ENCODE data around the gene ANXA1. TPM values are rescaled to one million over a fixed set of nuclear protein-coding genes. Genes with fewer than 3 reads are reported as not detected.

Gene ANXA1
- total and polyA plus RNA-seq, 2 donors (not counting 1 experiment from before 2014, with no cell fraction given), result 817 to 966 TPM

DNA sequence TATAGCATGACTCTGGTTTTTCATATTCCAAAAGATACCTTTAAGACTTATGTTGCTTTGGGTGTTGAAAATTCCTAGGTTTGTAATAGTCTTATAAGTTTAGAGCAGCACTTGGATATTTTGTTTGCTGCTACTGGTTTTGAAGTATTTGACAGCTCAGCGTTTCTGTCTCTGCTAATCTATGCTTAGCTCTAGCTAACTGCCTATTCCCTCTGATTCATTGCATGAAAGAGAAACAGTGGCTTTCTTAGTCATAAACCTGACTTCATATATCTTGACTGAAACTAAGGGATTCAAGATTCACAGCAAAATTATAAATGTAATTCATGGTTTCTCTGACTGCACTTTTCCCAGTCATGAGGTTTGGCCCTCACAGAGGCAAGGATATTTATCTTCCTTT, 35.6 kb upstream of the ANXA1 start:
- Histone ChIP-seq H3K9me3 (ENCODE audit: control insufficient read depth, insufficient read depth, low read depth, low read length) (no peaks in the 10 kb centered on the region), H3K4me3 (replicated peaks in 1 of 4; ENCODE audit: control extremely low read depth in 1 of 4, insufficient read depth in 1 of 4, low read depth in 3 of 4, low read length in 4 of 4) (no peak overlapping the region), H3K9ac (ENCODE audit: insufficient read depth, low read length) (no peak overlapping the region), H3K79me2 (ENCODE audit: control insufficient read depth, insufficient read depth, low read length) (no peaks in the 10 kb centered on the region), H3K27me3 (ENCODE audit: control insufficient read depth, insufficient read depth, low read length) (no peaks in the 10 kb centered on the region), H3K27ac (ENCODE audit: insufficient read depth, low read length) (no peak overlapping the region), H3K4me2 (ENCODE audit: extremely low read depth, insufficient read depth, low read length) (no peak overlapping the region), H2AFZ (ENCODE audit: low read length) (no peak overlapping the region), H3K4me1 (ENCODE audit: control insufficient read depth, extremely low read depth, insufficient read depth, low read length) (peaks cover 2% of the 10 kb centered on the region), H3K36me3 (ENCODE audit: control insufficient read depth, insufficient read depth, low read length) (no peaks in the 10 kb centered on the region), H4K20me1 (ENCODE audit: control insufficient read depth, extremely low read depth, insufficient read depth, low read length) (no peaks in the 10 kb centered on the region)
- TF ChIP-seq, protein P1, sequence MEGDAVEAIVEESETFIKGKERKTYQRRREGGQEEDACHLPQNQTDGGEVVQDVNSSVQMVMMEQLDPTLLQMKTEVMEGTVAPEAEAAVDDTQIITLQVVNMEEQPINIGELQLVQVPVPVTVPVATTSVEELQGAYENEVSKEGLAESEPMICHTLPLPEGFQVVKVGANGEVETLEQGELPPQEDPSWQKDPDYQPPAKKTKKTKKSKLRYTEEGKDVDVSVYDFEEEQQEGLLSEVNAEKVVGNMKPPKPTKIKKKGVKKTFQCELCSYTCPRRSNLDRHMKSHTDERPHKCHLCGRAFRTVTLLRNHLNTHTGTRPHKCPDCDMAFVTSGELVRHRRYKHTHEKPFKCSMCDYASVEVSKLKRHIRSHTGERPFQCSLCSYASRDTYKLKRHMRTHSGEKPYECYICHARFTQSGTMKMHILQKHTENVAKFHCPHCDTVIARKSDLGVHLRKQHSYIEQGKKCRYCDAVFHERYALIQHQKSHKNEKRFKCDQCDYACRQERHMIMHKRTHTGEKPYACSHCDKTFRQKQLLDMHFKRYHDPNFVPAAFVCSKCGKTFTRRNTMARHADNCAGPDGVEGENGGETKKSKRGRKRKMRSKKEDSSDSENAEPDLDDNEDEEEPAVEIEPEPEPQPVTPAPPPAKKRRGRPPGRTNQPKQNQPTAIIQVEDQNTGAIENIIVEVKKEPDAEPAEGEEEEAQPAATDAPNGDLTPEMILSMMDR (conservative IDR thresholded peaks at IDR 0.05 in 1 of 2, IDR thresholded peaks at IDR 0.05 in 1 of 2; ENCODE audit: low read depth in 1 of 2, low read length in 2 of 2), result no peak
- TF ChIP-seq EZH2 (IDR thresholded peaks at IDR 0.05; ENCODE audit: low read length, missing control alignments), result no peak
- peak; percentile 84 to 89 for DNase-seq (ENCODE audit: low read depth in 2 of 2)

DNA sequence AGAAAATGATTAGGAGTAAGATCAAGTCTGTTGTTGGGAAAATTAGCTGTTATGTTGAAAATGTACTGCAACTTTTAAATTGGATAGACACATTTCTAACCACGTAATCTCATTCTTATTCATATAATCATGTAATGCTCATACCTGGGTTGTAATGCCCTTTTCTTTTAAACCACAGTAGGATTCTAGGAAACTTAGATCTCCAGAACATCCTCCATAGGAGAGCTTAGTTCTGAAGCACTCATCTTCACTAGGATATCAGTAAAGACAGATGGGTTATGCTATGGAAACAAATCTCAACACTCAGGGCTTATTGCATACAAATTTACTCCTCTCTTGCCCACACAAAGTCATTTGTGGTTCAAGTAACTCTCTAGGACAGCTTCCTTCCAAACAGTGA, 34.8 kb upstream of the ANXA1 start:
- Histone ChIP-seq H3K4me1 (ENCODE audit: control insufficient read depth, extremely low read depth, insufficient read depth, low read length) (peaks cover 2% of the 10 kb centered on the region), H3K4me2 (ENCODE audit: extremely low read depth, insufficient read depth, low read length) (no peak overlapping the region), H3K9ac (ENCODE audit: insufficient read depth, low read length) (no peak overlapping the region), H3K27ac (ENCODE audit: insufficient read depth, low read length) (no peak overlapping the region), H3K4me3 (replicated peaks in 1 of 4; ENCODE audit: control extremely low read depth in 1 of 4, insufficient read depth in 1 of 4, low read depth in 3 of 4, low read length in 4 of 4) (no peak overlapping the region), H3K79me2 (ENCODE audit: control insufficient read depth, insufficient read depth, low read length) (no peaks in the 10 kb centered on the region), H3K27me3 (ENCODE audit: control insufficient read depth, insufficient read depth, low read length) (no peaks in the 10 kb centered on the region), H2AFZ (ENCODE audit: low read length) (no peak overlapping the region), H3K9me3 (ENCODE audit: control insufficient read depth, insufficient read depth, low read depth, low read length) (no peaks in the 10 kb centered on the region), H3K36me3 (ENCODE audit: control insufficient read depth, insufficient read depth, low read length) (no peaks in the 10 kb centered on the region), H4K20me1 (ENCODE audit: control insufficient read depth, extremely low read depth, insufficient read depth, low read length) (no peaks in the 10 kb centered on the region)
- TF ChIP-seq, protein P1 (conservative IDR thresholded peaks at IDR 0.05 in 1 of 2, IDR thresholded peaks at IDR 0.05 in 1 of 2; ENCODE audit: low read depth in 1 of 2, low read length in 2 of 2), result no peak
- no peak for TF ChIP-seq EZH2 (IDR thresholded peaks at IDR 0.05; ENCODE audit: low read length, missing control alignments)
- DNase-seq (ENCODE audit: low read depth in 2 of 2), result no peak

DNA sequence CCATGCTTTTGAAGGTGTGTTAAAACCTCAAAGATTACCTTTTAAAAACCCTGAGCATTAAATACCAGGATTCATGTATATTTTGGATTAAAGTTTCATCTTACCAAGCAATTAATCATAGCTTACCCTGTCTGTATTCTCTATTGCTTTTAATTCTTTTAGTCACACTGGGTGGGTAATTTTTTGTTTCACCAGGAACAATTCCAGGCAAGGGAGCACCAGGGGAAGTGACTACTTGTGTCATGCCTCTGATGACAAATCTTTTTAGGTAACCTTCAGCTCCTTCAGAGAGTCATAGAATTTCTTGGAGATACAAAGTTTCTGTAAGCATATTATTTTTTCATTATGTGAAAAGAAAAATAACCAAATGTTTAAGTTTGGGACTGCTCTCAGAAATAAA, 33.4 kb upstream of the ANXA1 start:
- peak in 1 of 2 donors; percentile 44 for DNase-seq (ENCODE audit: low read depth in 2 of 2)
- Histone ChIP-seq H4K20me1 (ENCODE audit: control insufficient read depth, extremely low read depth, insufficient read depth, low read length) (no peaks in the 10 kb centered on the region), H3K4me2 (ENCODE audit: extremely low read depth, insufficient read depth, low read length) (no peak overlapping the region), H3K27ac (ENCODE audit: insufficient read depth, low read length) (no peak overlapping the region), H3K4me1 (ENCODE audit: control insufficient read depth, extremely low read depth, insufficient read depth, low read length) (peaks cover 2% of the 10 kb centered on the region), H3K9ac (ENCODE audit: insufficient read depth, low read length) (no peak overlapping the region), H2AFZ (ENCODE audit: low read length) (no peak overlapping the region), H3K27me3 (ENCODE audit: control insufficient read depth, insufficient read depth, low read length) (no peaks in the 10 kb centered on the region), H3K4me3 (replicated peaks in 1 of 4; ENCODE audit: control extremely low read depth in 1 of 4, insufficient read depth in 1 of 4, low read depth in 3 of 4, low read length in 4 of 4) (no peak overlapping the region), H3K36me3 (ENCODE audit: control insufficient read depth, insufficient read depth, low read length) (no peaks in the 10 kb centered on the region), H3K79me2 (ENCODE audit: control insufficient read depth, insufficient read depth, low read length) (no peaks in the 10 kb centered on the region), H3K9me3 (ENCODE audit: control insufficient read depth, insufficient read depth, low read depth, low read length) (no peaks in the 10 kb centered on the region)
- TF ChIP-seq, protein P1 (conservative IDR thresholded peaks at IDR 0.05 in 1 of 2, IDR thresholded peaks at IDR 0.05 in 1 of 2; ENCODE audit: low read depth in 1 of 2, low read length in 2 of 2), result no peak
- no peak for TF ChIP-seq EZH2 (IDR thresholded peaks at IDR 0.05; ENCODE audit: low read length, missing control alignments)
